ENCODE results near the gene MMP7.

- TF ChIP-seq CHD4 (IDR thresholded peaks at IDR 0.05; ENCODE audit: borderline replicate concordance) (no peak), CEBPB (IDR thresholded peaks at IDR 0.05) (no peak)
These were observed 38.6 kb downstream of the MMP7 start for GRCh38 chr11:102491969-102492368.

Data from A549 (cell line).